Measurements from ENCODE around the gene KCNMA1. TPM values are rescaled to one million over a fixed set of nuclear protein-coding genes. Genes with fewer than 3 reads are reported as not detected.
A peak's percentile ranks its signal among the peaks of the same experiment; 100 is the strongest.

KCNMA1 gene
- total RNA-seq, 1 experiment from 2014 or later: 0.49 TPM

DNA sequence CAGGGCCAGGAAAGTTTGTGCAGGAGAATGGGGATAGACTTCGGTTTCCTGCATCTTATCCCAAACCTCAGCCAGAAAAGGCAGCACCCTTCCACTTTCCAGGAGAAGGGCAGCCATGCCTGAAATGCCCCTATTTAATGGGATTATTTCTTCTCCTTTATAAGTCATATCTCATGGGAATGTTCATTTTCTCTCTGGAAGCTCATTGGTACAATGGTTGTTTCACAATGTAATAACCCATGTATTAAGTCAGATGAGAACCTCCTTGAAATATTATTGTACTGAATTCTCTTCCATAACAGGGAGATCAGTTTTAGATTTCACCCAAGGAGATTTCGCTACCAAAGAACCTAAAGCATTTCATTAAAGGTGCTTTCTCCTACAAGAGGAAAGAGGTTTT lies 457.5 kb downstream of the KCNMA1 start:
- TF ChIP-seq, protein P1, sequence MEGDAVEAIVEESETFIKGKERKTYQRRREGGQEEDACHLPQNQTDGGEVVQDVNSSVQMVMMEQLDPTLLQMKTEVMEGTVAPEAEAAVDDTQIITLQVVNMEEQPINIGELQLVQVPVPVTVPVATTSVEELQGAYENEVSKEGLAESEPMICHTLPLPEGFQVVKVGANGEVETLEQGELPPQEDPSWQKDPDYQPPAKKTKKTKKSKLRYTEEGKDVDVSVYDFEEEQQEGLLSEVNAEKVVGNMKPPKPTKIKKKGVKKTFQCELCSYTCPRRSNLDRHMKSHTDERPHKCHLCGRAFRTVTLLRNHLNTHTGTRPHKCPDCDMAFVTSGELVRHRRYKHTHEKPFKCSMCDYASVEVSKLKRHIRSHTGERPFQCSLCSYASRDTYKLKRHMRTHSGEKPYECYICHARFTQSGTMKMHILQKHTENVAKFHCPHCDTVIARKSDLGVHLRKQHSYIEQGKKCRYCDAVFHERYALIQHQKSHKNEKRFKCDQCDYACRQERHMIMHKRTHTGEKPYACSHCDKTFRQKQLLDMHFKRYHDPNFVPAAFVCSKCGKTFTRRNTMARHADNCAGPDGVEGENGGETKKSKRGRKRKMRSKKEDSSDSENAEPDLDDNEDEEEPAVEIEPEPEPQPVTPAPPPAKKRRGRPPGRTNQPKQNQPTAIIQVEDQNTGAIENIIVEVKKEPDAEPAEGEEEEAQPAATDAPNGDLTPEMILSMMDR (IDR thresholded peaks at IDR 0.05 in 2 of 3, conservative IDR thresholded peaks at IDR 0.05 in 1 of 3; ENCODE audit: borderline replicate concordance in 1 of 3, insufficient read depth in 1 of 3, low read depth in 2 of 3, low read length in 2 of 3): no peak
- TF ChIP-seq POLR2A (IDR thresholded peaks at IDR 0.05; ENCODE audit: borderline replicate concordance, extremely low read depth, insufficient read depth, insufficient read length): no peak
- no peak for TF ChIP-seq FOSL1 (IDR thresholded peaks at IDR 0.05; ENCODE audit: low read depth)
- TF ChIP-seq, protein P2, sequence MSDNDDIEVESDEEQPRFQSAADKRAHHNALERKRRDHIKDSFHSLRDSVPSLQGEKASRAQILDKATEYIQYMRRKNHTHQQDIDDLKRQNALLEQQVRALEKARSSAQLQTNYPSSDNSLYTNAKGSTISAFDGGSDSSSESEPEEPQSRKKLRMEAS (IDR thresholded peaks at IDR 0.05): no peak
- no peak for TF ChIP-seq EZH2 (IDR thresholded peaks at IDR 0.05)
- no peak for TF ChIP-seq RAD21 (IDR thresholded peaks at IDR 0.05; ENCODE audit: low read depth)
- TF ChIP-seq ELF1 (IDR thresholded peaks at IDR 0.05; ENCODE audit: borderline replicate concordance, low read depth): no peak
- TF ChIP-seq CBX3 (IDR thresholded peaks at IDR 0.05; ENCODE audit: low read depth): no peak
- TF ChIP-seq, protein P3, sequence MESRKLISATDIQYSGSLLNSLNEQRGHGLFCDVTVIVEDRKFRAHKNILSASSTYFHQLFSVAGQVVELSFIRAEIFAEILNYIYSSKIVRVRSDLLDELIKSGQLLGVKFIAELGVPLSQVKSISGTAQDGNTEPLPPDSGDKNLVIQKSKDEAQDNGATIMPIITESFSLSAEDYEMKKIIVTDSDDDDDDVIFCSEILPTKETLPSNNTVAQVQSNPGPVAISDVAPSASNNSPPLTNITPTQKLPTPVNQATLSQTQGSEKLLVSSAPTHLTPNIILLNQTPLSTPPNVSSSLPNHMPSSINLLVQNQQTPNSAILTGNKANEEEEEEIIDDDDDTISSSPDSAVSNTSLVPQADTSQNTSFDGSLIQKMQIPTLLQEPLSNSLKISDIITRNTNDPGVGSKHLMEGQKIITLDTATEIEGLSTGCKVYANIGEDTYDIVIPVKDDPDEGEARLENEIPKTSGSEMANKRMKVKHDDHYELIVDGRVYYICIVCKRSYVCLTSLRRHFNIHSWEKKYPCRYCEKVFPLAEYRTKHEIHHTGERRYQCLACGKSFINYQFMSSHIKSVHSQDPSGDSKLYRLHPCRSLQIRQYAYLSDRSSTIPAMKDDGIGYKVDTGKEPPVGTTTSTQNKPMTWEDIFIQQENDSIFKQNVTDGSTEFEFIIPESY (IDR thresholded peaks at IDR 0.05; ENCODE audit: extremely low read depth, insufficient replicate concordance, low read length): no peak
- TF ChIP-seq POLR2AphosphoS5 (IDR thresholded peaks at IDR 0.05; ENCODE audit: low read depth, low read length): no peak
- TF ChIP-seq, protein P4, sequence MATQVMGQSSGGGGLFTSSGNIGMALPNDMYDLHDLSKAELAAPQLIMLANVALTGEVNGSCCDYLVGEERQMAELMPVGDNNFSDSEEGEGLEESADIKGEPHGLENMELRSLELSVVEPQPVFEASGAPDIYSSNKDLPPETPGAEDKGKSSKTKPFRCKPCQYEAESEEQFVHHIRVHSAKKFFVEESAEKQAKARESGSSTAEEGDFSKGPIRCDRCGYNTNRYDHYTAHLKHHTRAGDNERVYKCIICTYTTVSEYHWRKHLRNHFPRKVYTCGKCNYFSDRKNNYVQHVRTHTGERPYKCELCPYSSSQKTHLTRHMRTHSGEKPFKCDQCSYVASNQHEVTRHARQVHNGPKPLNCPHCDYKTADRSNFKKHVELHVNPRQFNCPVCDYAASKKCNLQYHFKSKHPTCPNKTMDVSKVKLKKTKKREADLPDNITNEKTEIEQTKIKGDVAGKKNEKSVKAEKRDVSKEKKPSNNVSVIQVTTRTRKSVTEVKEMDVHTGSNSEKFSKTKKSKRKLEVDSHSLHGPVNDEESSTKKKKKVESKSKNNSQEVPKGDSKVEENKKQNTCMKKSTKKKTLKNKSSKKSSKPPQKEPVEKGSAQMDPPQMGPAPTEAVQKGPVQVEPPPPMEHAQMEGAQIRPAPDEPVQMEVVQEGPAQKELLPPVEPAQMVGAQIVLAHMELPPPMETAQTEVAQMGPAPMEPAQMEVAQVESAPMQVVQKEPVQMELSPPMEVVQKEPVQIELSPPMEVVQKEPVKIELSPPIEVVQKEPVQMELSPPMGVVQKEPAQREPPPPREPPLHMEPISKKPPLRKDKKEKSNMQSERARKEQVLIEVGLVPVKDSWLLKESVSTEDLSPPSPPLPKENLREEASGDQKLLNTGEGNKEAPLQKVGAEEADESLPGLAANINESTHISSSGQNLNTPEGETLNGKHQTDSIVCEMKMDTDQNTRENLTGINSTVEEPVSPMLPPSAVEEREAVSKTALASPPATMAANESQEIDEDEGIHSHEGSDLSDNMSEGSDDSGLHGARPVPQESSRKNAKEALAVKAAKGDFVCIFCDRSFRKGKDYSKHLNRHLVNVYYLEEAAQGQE (IDR thresholded peaks at IDR 0.05; ENCODE audit: low read depth): no peak
- TF ChIP-seq JUND (IDR thresholded peaks at IDR 0.05): no peak
- Histone ChIP-seq H3K4me2 (ENCODE audit: low read length) (no peak overlapping the region), H3K36me3 (ENCODE audit: control insufficient read depth in 1 of 2, insufficient read depth in 2 of 2, low read length in 2 of 2) (no peaks in the 10 kb centered on the region), H3K27ac (ENCODE audit: low read depth, low read length) (no peak overlapping the region), H3K4me3 (replicated peaks in 1 of 2; ENCODE audit: low read depth in 1 of 2, low read length in 2 of 2) (no peak overlapping the region), H3K9ac (ENCODE audit: low read length) (no peak overlapping the region), H2AFZ (ENCODE audit: low read depth, low read length, poor library complexity, severe bottlenecking) (peak overlapping the region; percentile 45), H3K9me2 (ENCODE audit: insufficient read depth) (no peaks in the 10 kb centered on the region), H4K20me1 (ENCODE audit: insufficient read depth) (no peaks in the 10 kb centered on the region), H3K79me2 (ENCODE audit: insufficient read depth, low read length) (no peaks in the 10 kb centered on the region), H3K27me3 (ENCODE audit: insufficient read depth, low read length) (peaks cover 3% of the 10 kb centered on the region; the same call in 1 of the 2 replicates), H3K4me1 (ENCODE audit: control insufficient read depth in 1 of 2, insufficient read depth in 2 of 2, low read length in 2 of 2) (peaks cover 7 to 10% of the 10 kb centered on the region in 2 experiments), H3K9me3 (ENCODE audit: control insufficient read depth in 1 of 2, insufficient read depth in 1 of 2, low read depth in 1 of 2, low read length in 2 of 2) (no peaks in the 10 kb centered on the region)
- ChIA-PET CTCF (interaction anchor here (1.2 kb wide), 1 partner anchor 532 kb away, joined by 3 read pairs; no protein-coding TSS in a partner anchor), RAD21 (ENCODE audit: low non-redundant PET in 1 of 2, low total read pairs in 2 of 2, uncharacterized antibody in 2 of 2, unreplicated experiment in 2 of 2) (no interaction called here), POLR2A (no interaction called here)
- BruUV-seq (replicated peaks): no TSS peak
- no peak for ATAC-seq
- intact Hi-C loops (cut with micrococcal nuclease): no loop called here
- DNase-seq (ENCODE audit: low read depth, low spot score): no peak

All from HCT116 (cell line).